Fibroblast of gingiva (primary cell): ENCODE measurements around the gene FASLG.

ENCODE experiments used
- DNase-seq: peaks from one replicate; pipeline ENCODE4 v3.0.0-alpha.2; 2011; ENCODE audit warnings: low read depth

Gene FASLG

DNA sequence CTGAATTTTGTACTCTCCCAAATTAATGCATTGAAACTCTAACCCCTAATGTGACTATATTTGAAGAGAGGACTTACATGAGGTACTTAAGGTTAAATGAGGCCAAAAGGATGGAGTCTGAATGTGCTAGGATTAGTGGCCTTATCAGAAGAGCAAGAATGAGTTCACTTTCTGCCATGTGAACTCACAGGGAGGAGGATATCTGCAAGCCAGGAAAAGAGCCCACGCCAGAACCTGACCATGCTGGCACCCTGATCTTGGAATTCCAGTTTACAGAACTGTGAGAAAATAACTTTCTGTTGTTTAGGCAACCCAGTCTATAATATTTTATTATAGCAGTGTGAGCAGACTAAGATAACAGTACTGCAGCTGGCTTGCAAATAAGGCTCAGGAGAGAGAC is 12.2 kb upstream of the FASLG start:
- DNase-seq: no peak

DNA sequence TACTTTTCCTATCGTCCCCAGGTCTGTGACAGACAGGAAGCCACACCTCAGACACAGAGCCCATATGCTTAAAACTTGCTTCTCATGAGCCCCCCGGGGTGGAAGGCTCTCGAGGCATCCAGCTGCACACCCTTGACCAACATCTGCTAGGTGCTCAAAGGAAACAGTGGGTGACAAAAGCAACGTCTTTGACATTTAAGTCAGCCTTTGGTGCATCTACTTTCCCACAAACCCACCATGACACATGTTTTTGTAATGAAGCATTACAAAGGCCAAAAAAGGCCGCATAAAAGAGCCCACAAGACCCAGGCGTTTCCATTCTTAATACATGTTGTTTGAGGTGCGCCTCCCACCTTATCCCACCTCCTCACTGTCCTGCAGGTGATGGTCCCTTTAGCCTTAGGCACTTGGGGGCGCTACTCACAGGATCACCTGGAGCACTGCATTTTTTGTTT is 11.8 kb upstream of the FASLG start:
- no peak for DNase-seq

- DNase-seq: no peak
Observed at GRCh38 chr1:172647987-172648386, 10.9 kb upstream of the FASLG start.

DNA sequence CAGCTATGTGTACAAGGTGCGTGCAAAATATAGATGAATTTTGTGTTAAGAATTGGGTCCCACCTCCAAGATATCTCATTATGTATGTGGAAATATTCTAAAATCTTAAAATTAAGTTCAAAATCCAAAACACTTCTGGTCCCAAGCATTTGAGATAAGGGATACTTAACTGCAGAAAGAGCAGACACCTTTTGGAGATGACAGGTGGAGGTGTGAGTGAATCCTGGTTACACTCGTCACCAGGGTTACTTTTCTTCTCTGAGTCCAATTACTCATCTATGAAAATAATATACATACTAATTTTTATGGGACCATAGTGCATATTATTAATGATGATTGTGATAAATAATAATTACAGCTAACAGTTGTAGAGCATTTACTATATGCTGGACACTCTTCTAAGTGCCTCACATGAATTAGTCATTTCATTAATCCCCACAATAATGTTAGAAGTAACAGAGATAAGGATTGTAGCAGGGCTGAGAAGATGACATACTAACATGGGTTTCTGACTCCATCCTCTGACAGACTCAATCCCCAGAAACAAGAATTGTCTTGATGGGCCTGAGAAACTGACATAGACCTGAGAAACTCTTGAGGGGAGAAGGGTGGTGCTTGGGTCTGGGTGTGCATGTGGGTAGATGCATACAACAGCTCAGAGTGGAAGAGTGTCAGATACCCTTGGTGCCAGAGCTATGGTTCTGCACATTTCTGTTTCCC is 8.3 kb upstream of the FASLG start:
- DNase-seq: no peak

GRCh38 chr1:172653015-172653709 is 5.7 kb upstream of the FASLG start:
- DNase-seq: no peak

DNA sequence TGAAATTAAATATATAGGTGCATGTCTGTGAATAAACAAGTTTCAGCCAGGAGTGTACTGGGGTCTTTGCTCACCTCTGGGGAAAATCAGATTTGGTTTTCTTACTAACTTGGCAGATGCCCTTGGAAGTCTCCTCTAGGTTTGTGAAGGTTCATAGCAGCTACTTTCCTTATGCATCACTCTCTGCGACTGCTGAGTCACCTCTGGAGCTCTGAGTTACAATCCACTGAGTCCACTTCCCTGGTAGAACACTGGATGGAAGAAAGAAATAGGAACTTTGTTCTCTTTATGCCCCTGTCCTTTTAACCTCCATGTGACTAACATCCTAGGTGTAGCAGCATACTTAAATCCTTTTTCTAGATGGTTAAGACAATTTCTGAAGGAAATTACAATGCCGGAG is 4.4 kb upstream of the FASLG start:
- peak; percentile 22 for DNase-seq

GRCh38 chr1:172656576-172656975 is 2.3 kb upstream of the FASLG start:
- no peak for DNase-seq

DNA sequence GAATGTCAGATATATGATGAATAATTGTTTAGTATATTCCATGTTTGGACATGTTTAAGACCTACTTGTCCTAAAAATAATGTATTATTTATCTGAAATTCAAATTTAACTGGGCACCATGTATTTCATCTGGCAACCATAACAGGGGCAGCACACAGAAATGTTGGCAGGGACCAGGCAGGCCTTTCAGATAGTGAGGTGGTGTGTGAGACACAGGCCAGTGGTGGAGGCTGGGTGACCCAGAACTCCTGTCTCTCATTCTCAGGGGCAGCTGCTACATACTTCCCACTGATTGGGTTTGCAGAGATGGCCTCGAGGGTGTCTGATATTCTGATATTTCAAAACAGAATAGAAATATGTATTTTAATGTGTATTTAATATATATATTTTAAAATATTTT is 1.3 kb upstream of the FASLG start:
- DNase-seq: no peak

DNA sequence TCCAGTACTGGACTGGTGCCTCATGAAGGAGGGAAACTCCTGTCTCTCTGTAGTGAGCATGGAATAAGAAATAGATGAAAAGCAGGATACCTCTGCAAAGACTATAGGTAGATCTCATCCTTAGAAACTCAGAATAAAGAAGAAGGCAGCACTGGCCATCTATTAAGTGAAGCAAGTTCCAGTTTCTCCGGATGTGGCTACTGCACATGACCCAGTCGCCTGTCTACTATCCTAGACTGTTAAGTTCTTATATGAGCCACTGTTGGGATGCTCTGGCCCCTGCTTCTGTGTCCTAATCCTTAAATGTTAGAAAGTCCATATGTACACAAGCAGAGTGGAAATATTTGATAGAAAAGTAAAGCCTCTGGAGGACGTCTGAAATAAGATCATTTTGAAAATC is 2.2 kb downstream of the FASLG start:
- no peak for DNase-seq

GRCh38 chr1:172662464-172663109 is 3.7 kb downstream of the FASLG start:
- peak; percentile 63 for DNase-seq

DNA sequence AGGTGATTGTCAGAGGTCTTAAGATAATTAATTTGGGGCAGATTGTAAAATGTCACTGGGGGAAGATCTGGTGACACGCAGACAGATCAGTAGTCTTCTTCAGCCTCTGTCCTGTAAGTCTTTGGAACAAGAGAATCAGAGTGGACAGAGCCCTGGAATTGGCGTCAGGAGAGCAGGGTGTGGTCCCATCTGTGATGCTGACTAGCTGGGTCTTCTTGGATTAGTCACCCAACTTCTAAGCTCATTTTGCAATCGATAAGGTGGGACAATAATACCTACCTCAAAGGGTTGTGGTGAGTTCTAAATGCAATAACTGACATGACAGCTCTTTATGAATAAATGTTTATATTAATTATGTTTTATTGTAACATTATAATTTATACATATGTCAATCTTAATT is 4.8 kb downstream of the FASLG start:
- no peak for DNase-seq

GRCh38 chr1:172668097-172668496 is 9.2 kb downstream of the FASLG start:
- no peak for DNase-seq

DNA sequence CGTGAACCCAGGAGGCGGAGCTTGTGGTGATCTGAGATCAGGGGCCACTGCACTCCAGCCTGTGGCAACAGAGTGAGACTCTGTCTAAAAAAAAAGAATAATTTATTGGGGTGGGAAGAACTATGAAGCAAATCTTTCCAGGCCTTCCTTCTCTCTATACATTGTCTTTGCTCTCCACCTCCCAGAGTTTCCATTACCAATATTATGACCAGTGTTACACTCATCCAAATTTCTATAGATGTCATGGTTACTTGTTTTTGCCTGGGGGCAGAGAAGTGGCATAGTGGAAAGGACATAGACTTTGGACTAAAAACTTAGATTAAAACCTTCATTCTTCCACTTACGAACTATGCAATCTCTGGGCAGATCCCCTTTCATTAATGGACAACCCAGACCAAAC is 10.1 kb downstream of the FASLG start:
- DNase-seq: no peak

GRCh38 chr1:172670316-172670715 is 11.4 kb downstream of the FASLG start:
- no peak for DNase-seq

DNA sequence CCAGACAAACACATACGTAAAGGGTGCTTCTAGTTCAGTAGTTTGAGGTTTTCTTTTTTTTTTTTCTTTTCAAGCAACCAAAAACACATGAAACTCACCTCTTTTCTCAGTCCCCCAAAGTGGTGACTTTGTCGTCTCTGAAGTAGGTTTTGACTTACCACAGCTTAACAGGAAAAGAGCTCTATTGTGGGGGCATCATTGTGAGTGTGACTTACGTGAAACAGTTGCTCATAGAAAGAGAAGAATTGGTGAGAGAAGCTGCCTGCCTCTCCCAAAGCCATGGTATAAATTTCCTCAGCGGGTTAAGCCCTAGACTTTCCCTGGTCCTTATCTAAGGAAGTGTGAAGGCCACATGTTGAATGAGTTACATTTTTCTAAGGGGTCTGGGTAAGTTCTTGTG is 11.9 kb downstream of the FASLG start:
- no peak for DNase-seq

DNA sequence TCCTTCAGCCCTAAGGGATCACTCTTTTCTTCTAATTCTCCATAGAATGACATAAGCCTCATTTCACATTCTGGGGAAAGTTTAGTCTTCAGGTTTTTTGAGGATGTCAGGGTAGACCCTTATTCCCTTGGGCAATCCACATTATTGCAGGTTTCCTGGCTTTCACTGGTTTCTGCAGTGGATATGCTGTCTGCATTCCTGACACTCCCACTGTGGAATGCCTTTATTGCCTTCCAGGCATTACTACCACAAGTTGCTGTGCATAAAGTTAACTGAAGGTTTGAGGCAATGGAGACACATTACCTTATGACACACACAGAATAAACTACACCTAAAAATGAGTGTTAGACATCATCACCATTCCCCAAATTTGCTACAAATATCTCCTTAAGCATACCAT is 12.7 kb downstream of the FASLG start:
- DNase-seq: no peak

DNA sequence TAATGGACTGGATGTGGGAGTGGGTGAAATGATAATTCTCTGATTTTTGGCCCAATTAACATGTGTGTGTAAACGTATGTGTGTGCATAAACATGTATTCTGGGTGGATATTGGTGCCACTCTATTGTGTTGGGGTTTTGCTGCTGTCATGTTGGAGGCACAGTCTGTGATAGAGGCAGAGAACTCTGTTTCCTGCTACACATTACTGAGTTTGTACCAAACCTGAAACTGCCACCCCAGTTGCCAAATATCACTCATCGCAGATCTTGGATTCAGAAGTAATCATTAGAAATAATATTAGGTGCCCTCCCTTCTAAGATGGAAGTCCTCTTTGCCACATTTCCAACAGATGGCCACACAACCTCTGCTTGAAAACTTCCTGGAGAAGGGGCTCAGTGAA is 13.8 kb downstream of the FASLG start:
- DNase-seq: no peak

GRCh38 chr1:172673761-172674160 is 14.9 kb downstream of the FASLG start:
- DNase-seq: no peak

DNA sequence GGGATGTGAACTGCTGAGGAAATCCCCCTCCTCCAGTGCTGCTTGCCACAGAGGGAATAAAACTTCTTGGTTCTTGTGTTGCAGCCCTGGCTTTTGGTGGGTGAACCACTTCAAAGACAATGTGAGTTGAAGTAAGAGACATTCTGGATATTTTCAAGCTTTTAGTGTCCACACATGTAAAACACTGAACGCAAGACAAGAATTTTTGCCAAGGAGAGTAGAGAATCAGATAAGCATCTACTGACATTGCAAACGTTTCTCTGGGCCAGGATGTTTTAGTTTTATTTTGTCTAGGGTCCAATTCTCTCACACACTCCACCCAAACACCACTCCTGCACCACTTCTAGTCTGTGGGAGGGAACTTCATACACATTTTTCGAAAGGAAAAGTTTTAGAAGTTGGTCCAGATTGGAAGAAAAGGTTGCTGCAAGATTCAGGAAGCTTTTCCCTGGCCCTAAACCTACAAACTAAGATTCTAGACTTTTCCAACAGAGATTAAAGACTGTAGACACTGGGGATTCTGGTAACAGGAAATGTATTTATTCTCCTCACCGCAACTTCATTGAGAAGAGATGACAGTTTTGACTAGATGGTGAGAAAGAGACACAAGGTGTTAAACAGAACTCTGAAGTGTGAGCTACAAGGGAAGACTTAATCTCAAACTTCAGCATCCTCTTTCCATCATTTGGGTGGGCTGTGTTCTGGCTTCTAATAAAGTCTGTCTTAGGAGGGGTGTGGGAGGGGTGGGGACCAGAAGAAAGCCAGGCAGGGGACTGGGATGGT is 16.1 kb downstream of the FASLG start:
- DNase-seq: no peak

GRCh38 chr1:172679000-172679772 is 20.3 kb downstream of the FASLG start:
- no peak for DNase-seq

DNA sequence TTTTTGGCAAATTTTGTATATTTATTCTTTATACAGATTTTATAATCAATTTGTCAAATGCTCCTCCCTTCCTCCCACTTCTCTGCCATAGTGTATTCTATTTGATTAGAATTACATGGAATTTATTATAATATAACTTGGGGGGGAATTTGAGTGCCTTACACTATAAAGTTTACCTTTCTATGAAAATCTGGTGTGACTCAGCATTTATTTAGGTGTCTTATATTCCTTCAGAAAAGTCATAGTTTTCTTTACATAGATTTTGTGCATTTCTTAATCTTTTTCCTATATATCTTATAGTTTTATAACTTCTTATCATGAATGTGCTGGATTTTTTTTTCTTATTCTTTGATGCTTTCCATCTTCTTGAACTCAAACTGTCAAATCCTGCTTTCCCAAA is 21.3 kb downstream of the FASLG start:
- no peak for DNase-seq
